ENCODE results near the gene MUC4. TPM values are rescaled to one million over a fixed set of nuclear protein-coding genes. Genes with fewer than 3 reads are reported as not detected.

Gene MUC4
- total RNA-seq, 2 donors from 2014 or later = 150 to 203 TPM

GRCh38 chr3:195757827-195758226, 53.9 kb downstream of the MUC4 start:
- no peak for DNase-seq
- peaks cover 4% of the 10 kb centered on the region for H3K27me3 ChIP-seq
- intact Hi-C loops (cut with DNase I) = no loop called here

DNA sequence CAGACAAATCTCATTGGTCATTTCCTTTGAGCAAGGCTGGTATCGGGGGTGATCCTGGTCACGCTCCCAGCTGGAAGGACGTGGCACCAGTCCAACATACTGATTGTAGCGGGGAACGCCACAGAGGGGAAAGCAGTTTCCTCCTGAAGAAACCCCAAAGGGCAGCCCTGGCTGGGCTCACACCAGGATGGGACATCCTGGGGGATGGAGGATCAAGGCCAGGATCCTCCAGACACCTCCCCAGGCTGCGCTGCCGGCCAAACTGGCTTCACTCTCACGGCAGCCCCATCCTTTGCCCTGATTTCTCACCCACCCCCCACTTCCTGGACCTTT, 54.3 kb downstream of the MUC4 start:
- Histone ChIP-seq H3K36me3 (peaks cover 3% of the 10 kb centered on the region), H3K9ac (ENCODE audit: low read depth in 2 of 2, low read length in 2 of 2) (no peak overlapping the region), H3K27ac (no peak overlapping the region), H3K27me3 (peaks cover 4% of the 10 kb centered on the region), H3K9me3 (no peaks in the 10 kb centered on the region), H3K4me3 (no peak overlapping the region), H3K4me1 (no peaks in the 10 kb centered on the region)
- TF ChIP-seq CTCF (IDR thresholded peaks at IDR 0.05) = no peak
- DNase-seq = no peak
- intact Hi-C loops (cut with DNase I) = no loop called here

More at GRCh38 chr3:195757827-195758226, 53.9 kb downstream of the MUC4 start:
- Histone ChIP-seq H3K27ac (no peak overlapping the region), H3K4me3 (no peak overlapping the region), H3K4me1 (no peaks in the 10 kb centered on the region), H3K9me3 (no peaks in the 10 kb centered on the region), H3K9ac (ENCODE audit: low read depth in 2 of 2, low read length in 2 of 2) (no peak overlapping the region), H3K36me3 (peaks cover 3% of the 10 kb centered on the region)
- TF ChIP-seq CTCF (IDR thresholded peaks at IDR 0.05) = no peak

GRCh38 chr3:195755791-195756676, 55.7 kb downstream of the MUC4 start:
- intact Hi-C loops (cut with DNase I) = no loop called here
- Histone ChIP-seq H3K36me3 (peaks cover 3% of the 10 kb centered on the region), H3K4me1 (no peaks in the 10 kb centered on the region), H3K27ac (no peak overlapping the region), H3K4me3 (no peak overlapping the region), H3K9ac (ENCODE audit: low read depth in 2 of 2, low read length in 2 of 2) (no peak overlapping the region), H3K27me3 (no peaks in the 10 kb centered on the region), H3K9me3 (no peaks in the 10 kb centered on the region)
- DNase-seq = no peak
- no peak for TF ChIP-seq CTCF (IDR thresholded peaks at IDR 0.05)

DNA sequence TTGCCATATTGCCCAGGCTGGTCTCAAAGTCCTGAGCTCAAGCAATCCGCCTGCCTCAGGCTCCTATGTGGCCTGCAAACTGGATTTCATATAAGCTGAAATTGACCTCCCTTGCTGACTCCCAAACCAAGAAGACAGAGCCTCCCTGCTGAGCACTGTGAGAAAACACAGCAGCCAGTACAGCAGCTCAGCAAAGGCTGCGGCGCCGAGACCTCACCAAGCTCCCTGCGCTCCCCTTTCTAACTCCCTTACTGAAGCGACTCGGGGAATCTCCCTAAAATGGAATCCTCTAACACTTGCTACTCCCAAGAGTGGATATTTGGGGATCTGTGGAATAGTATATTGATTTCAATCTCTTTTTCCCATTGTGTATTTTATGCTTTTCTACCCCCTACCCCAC, 56.3 kb downstream of the MUC4 start:
- no peak for DNase-seq
- intact Hi-C loops (cut with DNase I) = no loop called here
- H3K27me3 ChIP-seq = no peaks in the 10 kb centered on the region

GRCh38 chr3:195754906-195755305, 56.8 kb downstream of the MUC4 start:
- DNase-seq = no peak
- Histone ChIP-seq H3K27ac (no peak overlapping the region), H3K36me3 (peaks cover 3% of the 10 kb centered on the region), H3K9ac (ENCODE audit: low read depth in 2 of 2, low read length in 2 of 2) (no peak overlapping the region), H3K9me3 (no peaks in the 10 kb centered on the region), H3K4me1 (no peaks in the 10 kb centered on the region), H3K4me3 (no peak overlapping the region), H3K27me3 (no peaks in the 10 kb centered on the region)
- no peak for TF ChIP-seq CTCF (IDR thresholded peaks at IDR 0.05)
- intact Hi-C loops (cut with DNase I) = no loop called here

More for the DNA sequence above, 56.3 kb downstream of the MUC4 start:
- H3K9ac ChIP-seq (ENCODE audit: low read depth in 2 of 2, low read length in 2 of 2) = no peak overlapping the region
- TF ChIP-seq CTCF (IDR thresholded peaks at IDR 0.05) = no peak
- H3K36me3 ChIP-seq = peaks cover 3% of the 10 kb centered on the region
- no peaks in the 10 kb centered on the region for H3K9me3 ChIP-seq
- no peaks in the 10 kb centered on the region for H3K4me1 ChIP-seq
- no peak overlapping the region for H3K27ac ChIP-seq
- no peak overlapping the region for H3K4me3 ChIP-seq
